Vagina (tissue), 2 donors: ENCODE data around the gene SLC66A2. TPM values are rescaled to one million over a fixed set of nuclear protein-coding genes. Genes with fewer than 3 reads are reported as not detected.

Experiments used
- DNase-seq, 2 donors: peaks; one replicate each; pipeline ENCODE4 v3.0.0-alpha.2; 2017; ENCODE audit errors: extremely low spot score in 2 of 2
- H3K27ac ChIP-seq: fragments of 200-600 bp; sonication (generic); one replicate; pipeline ENCODE4 v1.5.1; 2019
- H3K27me3 ChIP-seq: fragments of 200-600 bp; sonication (generic); one replicate; pipeline ENCODE4 v1.5.1; 2019
- H3K36me3 ChIP-seq, 2 donors: fragments of 200-600 bp; sonication (generic); one replicate each; pipeline ENCODE4 v1.5.1; 2017 to 2019
- H3K4me1 ChIP-seq: fragments of 200-600 bp; sonication (generic); one replicate; pipeline ENCODE4 v1.5.1; 2019
- H3K4me3 ChIP-seq, 2 donors: fragments of 200-600 bp; sonication (generic); 1 replicate in 1 of 2; 2 replicates in 1 of 2; pipeline ENCODE4 v1.5.1; 2016 to 2019
- H3K9me3 ChIP-seq: fragments of 200-600 bp; sonication (generic); one replicate; pipeline ENCODE4 v1.5.1; 2019
- POLR2A ChIP-seq, 2 donors: fragments of 450-650 bp; IDR thresholded peaks; one replicate each; pipeline ENCODE4 v1.6.1; 2017; ENCODE audit warnings: antibody characterized with exemption in 2 of 2, mild to moderate bottlenecking in 2 of 2, moderate library complexity in 2 of 2
- POLR2AphosphoS5 ChIP-seq, 2 donors: sonication (generic); formaldehyde crosslinking; IDR thresholded peaks; one replicate each; pipeline ENCODE4 v1.9.0; 2017; ENCODE audit warnings: antibody characterized with exemption in 2 of 2, mild to moderate bottlenecking in 2 of 2, low read depth in 1 of 2; ENCODE audit not compliant: insufficient read depth in 1 of 2
- intact Hi-C: fragments of 100-400 bp; cut with DNase I; formaldehyde crosslinking; loops from one replicate; pipeline ENCODE4 v1.15.1; 2023
- total RNA-seq: library from RNA; depleted of rRNA; stranded (reverse); fragments of >200 nt; gene quantifications from one replicate; pipeline ENCODE4 v1.2.3, GENCODE V29; 2016
- TF ChIP-seq, protein P1 (sequence below), 3 experiments: fragments of 450-650 bp in 2 of 3; fragments of 200-600 bp in 1 of 3; sonication (generic) in 1 of 3; IDR thresholded peaks; one replicate each; pipeline ENCODE4 v1.5.1; 2017 to 2019; ENCODE audit warnings: antibody characterized with exemption in 3 of 3, mild to moderate bottlenecking in 2 of 3, moderate library complexity in 2 of 3

SLC66A2 gene
- total RNA-seq, 1 donor from 2014 or later: 32.2 TPM

DNA sequence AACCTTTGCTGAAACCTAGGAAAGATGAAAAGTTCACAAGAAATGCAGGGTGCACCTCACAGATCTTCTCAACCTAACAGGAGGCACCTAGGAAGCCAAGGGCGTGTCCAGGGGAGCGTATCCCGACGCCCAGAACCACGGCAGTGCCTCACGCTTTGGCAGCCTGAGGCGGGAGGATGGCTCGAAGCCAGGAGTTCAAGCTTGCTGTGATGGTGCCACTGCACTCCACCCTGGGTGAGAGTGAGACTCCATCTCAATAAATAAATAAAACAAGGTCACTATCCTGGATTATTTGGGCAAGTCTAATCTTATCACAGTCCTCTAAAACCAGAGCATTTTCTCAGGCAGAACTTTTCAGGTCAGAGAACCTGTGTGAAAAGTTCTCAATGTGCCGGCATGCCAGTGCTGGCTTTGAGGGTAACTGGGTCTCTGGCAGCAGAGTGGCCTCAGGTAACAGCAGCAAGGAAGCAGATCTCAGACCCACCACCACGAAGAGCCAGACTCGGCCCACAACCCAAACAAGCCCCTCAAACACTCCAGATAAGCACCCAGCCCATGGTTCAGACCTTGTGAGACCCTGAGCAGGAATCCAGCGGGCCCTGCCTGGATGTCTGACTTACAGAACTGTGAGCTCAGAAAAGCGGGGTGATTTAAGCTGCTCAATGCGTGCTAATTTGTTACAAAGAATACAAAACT, 24.7 kb upstream of the SLC66A2 start:
- no peaks in the 10 kb centered on the region for H3K9me3 ChIP-seq
- peaks cover 0 to 22% of the 10 kb centered on the region in 2 donors for H3K36me3 ChIP-seq
- peaks cover 8% of the 10 kb centered on the region for H3K4me1 ChIP-seq
- intact Hi-C loops: no loop called here
- TF ChIP-seq, protein P1, sequence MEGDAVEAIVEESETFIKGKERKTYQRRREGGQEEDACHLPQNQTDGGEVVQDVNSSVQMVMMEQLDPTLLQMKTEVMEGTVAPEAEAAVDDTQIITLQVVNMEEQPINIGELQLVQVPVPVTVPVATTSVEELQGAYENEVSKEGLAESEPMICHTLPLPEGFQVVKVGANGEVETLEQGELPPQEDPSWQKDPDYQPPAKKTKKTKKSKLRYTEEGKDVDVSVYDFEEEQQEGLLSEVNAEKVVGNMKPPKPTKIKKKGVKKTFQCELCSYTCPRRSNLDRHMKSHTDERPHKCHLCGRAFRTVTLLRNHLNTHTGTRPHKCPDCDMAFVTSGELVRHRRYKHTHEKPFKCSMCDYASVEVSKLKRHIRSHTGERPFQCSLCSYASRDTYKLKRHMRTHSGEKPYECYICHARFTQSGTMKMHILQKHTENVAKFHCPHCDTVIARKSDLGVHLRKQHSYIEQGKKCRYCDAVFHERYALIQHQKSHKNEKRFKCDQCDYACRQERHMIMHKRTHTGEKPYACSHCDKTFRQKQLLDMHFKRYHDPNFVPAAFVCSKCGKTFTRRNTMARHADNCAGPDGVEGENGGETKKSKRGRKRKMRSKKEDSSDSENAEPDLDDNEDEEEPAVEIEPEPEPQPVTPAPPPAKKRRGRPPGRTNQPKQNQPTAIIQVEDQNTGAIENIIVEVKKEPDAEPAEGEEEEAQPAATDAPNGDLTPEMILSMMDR (IDR thresholded peaks at IDR 0.05): no peak
- TF ChIP-seq POLR2AphosphoS5 (IDR thresholded peaks at IDR 0.05; ENCODE audit: insufficient read depth in 1 of 2, low read depth in 1 of 2) (no peak), POLR2A (IDR thresholded peaks at IDR 0.05) (no peak)
- no peaks in the 10 kb centered on the region for H3K27me3 ChIP-seq
- H3K27ac ChIP-seq: no peak overlapping the region
- no peak overlapping the region for H3K4me3 ChIP-seq
- DNase-seq: no peak

DNA sequence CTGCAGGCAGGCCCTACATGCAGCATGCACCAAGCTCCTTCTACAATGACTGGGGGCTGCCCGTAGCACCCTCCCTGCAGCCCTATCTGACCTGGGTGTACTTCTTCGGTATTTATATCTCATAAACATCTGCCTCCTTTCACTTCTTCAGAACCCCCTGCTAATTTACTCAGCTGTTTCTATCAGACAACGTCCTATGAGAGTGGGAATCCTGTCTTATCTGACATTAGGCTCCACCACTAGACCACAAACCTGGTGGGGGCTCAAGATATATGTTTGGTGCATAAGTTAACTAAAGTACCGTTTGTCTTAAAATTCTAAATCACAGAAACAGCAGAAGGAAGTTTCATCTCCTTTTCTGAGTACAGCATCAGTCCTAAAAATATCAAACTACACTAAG, 23.6 kb upstream of the SLC66A2 start:
- Histone ChIP-seq H3K4me3 (no peak overlapping the region), H3K9me3 (no peaks in the 10 kb centered on the region), H3K27me3 (no peaks in the 10 kb centered on the region), H3K36me3 (peaks cover 0 to 31% of the 10 kb centered on the region in 2 donors), H3K27ac (no peak overlapping the region), H3K4me1 (peaks cover 8% of the 10 kb centered on the region)
- intact Hi-C loops: no loop called here
- no peak for DNase-seq
- no peak for TF ChIP-seq POLR2AphosphoS5 (IDR thresholded peaks at IDR 0.05; ENCODE audit: insufficient read depth in 1 of 2, low read depth in 1 of 2)
- TF ChIP-seq, protein P1 (IDR thresholded peaks at IDR 0.05): no peak
- TF ChIP-seq POLR2A (IDR thresholded peaks at IDR 0.05): no peak

DNA sequence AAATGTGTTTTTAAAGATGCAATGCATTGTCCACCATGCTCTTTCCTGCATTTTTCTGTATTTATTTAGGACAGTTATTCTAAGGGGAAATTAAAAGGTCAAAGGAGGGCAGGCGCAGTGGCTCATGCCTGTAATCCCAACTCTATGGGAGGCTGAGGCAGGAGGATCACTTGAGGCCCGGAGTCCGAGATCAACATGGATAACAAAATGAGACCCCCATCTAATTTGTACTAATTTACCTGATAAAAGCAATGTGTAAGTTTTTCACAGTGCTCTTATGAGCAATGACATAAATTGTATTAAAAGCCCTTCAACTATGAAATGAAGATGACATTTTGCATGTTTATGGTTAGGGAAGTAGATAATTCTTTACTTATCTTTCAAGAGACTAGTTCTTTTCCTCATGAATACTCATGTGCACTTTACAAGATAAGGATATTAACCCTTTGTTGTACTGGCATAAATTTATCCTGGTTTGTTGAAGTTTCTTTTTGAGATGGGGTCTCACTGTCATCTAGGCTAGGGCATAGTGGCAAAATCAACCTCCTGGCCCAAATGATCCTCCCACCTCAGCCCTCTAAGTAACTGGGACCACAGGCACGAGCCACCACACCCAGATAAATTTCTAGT, 22.7 kb upstream of the SLC66A2 start:
- intact Hi-C loops: no loop called here
- Histone ChIP-seq H3K4me1 (peaks cover 8% of the 10 kb centered on the region), H3K36me3 (peaks cover 0 to 32% of the 10 kb centered on the region in 2 donors), H3K9me3 (no peaks in the 10 kb centered on the region), H3K27ac (no peak overlapping the region), H3K4me3 (no peak overlapping the region), H3K27me3 (no peaks in the 10 kb centered on the region)
- no peak for DNase-seq
- no peak for TF ChIP-seq POLR2AphosphoS5 (IDR thresholded peaks at IDR 0.05; ENCODE audit: insufficient read depth in 1 of 2, low read depth in 1 of 2)
- no peak for TF ChIP-seq POLR2A (IDR thresholded peaks at IDR 0.05)
- TF ChIP-seq, protein P1 (IDR thresholded peaks at IDR 0.05): no peak

GRCh38 chr18:79973517-79973916, 22.1 kb upstream of the SLC66A2 start:
- no peaks in the 10 kb centered on the region for H3K9me3 ChIP-seq
- no peak overlapping the region for H3K4me3 ChIP-seq
- intact Hi-C loops: no loop called here
- peaks cover 0 to 34% of the 10 kb centered on the region in 2 donors for H3K36me3 ChIP-seq
- no peak overlapping the region for H3K27ac ChIP-seq
- peaks cover 8% of the 10 kb centered on the region for H3K4me1 ChIP-seq
- TF ChIP-seq, protein P1 (IDR thresholded peaks at IDR 0.05): no peak
- TF ChIP-seq POLR2AphosphoS5 (IDR thresholded peaks at IDR 0.05; ENCODE audit: insufficient read depth in 1 of 2, low read depth in 1 of 2): no peak
- no peak for TF ChIP-seq POLR2A (IDR thresholded peaks at IDR 0.05)
- DNase-seq: no peak
- no peaks in the 10 kb centered on the region for H3K27me3 ChIP-seq

DNA sequence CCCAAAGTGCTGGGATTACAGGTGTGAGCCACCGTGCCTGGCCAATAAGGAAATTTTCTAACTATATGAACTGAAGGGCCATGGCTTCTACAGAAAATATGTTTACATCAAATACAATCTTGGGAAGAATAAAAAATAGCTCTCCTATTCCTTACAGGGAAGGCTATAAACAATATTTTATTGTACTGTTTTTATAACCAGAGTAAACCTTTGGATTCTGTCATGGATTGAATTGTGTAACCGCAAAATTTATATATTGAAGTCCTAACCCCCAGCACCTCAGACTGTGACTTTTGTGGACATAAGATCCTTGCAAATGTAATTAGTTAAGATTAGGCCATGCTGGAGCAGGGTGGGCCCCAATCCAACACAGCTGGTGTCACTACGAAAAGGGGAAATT, 21.3 kb upstream of the SLC66A2 start:
- H3K4me1 ChIP-seq: peaks cover 8% of the 10 kb centered on the region
- no peak overlapping the region for H3K27ac ChIP-seq
- TF ChIP-seq POLR2A (IDR thresholded peaks at IDR 0.05) (no peak), POLR2AphosphoS5 (IDR thresholded peaks at IDR 0.05; ENCODE audit: insufficient read depth in 1 of 2, low read depth in 1 of 2) (no peak)
- TF ChIP-seq, protein P1 (IDR thresholded peaks at IDR 0.05): no peak
- no peak for DNase-seq
- H3K4me3 ChIP-seq: no peak overlapping the region
- no peaks in the 10 kb centered on the region for H3K27me3 ChIP-seq
- H3K36me3 ChIP-seq: peaks cover 0 to 41% of the 10 kb centered on the region in 2 donors
- no peaks in the 10 kb centered on the region for H3K9me3 ChIP-seq
- intact Hi-C loops: no loop called here
